Measurements from ENCODE around the gene CFAP161.

Gene CFAP161

GRCh38 chr15:81160312-81161159, 26.5 kb downstream of the CFAP161 start:
- DNase-seq: no peak

DNA sequence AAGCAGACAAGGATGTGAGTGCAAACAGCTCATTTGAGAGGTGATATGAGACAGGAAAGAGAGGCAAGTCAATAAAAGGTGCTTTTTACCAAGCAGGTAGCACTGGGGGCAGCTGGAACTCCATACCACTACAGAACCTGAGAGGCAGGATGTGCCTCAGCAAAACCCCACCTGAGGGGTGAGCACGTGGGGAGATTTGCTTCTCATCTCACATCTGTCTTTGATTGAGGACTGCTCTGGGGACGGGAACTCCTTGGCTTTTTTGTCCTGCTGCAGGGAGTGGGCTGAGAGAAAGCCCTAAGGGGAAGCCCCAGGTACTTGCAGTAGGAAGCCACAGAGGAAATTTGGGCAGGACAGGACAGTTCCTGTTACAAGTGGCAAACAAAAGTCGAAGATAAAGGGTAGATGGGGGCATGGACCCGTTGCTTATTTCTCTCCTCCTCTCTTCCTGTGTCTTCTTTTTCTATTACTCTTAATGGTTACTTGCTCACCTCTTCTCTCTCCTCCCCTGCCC, 27.1 kb downstream of the CFAP161 start:
- no peak for DNase-seq

- no peak for DNase-seq
Measured at GRCh38 chr15:81161851-81162250, 27.8 kb downstream of the CFAP161 start.

DNA sequence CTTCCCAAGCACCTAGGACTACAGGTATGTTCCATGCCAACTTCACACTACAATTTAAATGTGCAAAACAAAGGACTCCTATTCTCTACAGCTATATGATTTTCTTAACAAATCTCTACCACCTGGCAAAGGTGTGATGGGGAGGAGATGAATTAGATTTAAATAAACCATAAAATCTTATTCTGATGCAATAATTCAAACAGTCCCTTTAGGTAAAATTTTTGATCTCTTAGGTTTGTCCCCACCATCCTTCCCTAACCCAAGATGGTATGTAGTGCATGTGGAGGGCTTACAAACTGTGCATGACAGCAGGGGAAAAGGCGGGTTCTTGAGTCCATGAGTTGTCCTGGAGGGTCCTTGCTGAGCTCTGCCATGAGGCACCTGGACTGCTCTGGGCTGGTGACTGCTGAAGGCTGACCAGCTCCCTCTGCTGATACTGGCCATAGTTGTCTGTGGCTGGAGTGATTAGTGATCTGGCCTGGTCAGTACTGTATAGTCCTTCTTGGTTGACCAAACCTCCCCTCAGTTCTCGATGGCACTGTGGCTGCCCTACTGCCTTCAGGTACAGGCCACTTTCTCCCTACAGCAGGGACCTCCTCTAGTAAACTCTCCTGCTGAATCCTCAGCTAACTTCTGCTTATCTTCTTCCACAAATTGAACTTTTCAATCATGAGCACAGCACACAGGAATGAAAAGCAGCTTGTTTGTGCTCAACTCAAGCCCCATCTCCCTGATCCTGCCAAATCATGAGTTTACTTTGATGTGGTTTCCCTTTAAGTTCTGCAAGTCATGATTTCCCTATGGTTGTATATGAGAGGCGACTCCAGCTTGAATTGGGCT, 30.1 kb downstream of the CFAP161 start:
- no peak for DNase-seq

- no peak for DNase-seq
Measured at GRCh38 chr15:81165535-81165934, 31.5 kb downstream of the CFAP161 start.

GRCh38 chr15:81166636-81167305, 32.7 kb downstream of the CFAP161 start:
- DNase-seq: no peak

DNA sequence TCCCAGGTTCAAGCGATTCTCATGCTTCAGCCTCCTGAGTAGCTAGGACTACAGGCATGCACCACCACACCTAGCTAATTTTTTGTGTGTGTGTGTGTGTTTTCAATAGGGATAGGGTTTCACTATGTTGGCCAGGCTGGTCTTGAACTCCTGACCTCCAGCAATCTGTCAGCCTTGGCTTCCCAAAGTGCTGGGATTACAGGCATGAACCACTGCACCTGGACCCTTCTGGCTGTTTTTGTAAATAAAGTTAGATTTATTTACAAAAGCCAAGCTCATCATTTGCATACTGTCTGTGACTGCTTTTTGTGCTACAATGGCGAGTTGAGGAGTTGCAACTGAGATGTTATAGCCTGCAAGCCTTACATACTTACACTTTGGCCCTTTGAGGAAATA, 34.1 kb downstream of the CFAP161 start:
- DNase-seq: no peak

DNA sequence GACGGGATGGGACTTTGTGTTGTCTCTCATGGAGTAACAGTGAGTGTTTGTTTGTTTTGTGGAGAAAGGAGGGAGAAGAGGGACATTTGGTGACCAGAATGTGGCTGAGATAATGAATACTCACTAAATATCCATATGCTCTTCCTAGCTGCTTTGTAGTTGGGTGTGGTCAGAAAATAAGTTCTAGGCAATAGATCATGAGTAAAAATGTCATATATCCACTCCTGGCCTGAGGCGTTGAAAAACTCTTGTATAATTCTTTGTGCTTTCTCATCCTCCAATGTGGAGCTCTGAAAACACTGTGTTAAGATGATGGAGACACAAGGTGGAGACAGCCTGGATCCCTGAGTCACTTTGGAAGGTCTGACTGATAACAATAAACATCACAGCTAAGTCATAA, 34.6 kb downstream of the CFAP161 start:
- DNase-seq: no peak

DNA sequence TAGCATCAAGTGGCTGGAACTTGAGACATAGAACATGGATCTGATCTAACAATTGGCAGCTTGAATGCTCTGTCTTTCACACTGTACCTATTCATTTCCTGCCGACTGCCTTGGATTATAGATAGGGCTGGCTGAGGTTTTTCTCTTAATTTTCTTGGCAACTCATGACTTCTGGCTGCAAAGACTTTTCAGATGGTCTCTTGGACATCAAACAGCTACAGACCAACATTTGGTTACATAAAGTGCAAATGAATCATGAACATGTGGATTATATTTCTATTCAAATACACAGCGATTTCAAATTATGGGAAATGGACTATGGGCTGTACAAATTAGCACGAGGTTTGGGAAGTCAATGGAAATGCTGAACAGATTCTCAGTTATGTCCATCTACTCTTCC, 36.4 kb downstream of the CFAP161 start:
- DNase-seq: no peak

DNA sequence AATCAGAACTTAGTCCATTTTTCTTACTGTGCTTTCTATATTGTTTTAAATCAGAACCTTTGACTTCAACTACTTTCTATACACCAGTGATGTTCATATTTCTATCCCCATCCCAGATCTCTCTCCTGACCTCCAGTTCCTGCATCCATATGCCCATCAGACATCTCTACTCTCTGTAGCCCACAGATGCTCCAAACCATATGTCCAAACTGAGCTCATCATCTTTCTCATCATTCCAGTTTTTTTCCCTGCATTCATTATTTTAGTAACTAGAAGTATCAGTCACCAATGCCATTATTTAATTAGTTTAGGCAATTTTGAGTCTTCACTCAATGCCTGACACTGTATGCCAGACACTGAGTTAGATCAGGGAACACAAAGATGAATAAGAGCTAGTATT, 37.2 kb downstream of the CFAP161 start:
- no peak for DNase-seq

DNA sequence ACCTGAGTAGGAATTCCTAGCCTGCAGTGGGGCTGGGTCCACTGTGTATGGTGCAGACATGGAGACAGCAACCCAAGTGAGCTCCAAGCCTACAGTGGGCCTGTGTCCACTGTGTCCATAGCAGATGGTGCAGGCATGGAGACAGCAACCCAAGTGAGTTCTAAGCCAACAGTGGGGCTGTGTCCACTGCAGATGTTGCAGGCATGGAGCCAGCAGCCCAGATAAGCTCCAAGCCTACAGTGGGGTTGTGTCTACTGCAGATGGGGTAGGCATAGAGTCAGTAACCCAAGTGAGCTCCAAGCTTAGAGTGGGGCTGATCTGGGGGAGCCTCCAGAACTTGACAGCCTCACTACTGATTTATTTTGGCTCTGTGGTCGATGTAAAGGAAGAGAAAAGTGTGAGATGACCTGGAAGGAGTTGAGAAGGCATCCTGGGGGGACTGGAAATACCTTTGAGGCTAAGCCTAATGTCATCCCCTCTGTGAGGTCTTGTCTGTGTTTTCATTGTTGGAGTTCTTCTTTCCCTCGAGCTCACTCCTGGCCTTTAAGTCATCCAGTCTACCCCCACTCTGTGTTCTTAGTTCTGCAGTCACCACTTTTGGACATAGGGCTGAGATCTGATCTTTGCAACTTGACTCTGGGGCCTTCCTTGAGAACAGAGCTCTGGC, 40.2 kb downstream of the CFAP161 start:
- DNase-seq: no peak

- DNase-seq: no peak
Measured at GRCh38 chr15:81174792-81175327, 40.8 kb downstream of the CFAP161 start.

- no peak for DNase-seq
Measured at GRCh38 chr15:81175496-81175895, 41.4 kb downstream of the CFAP161 start.

GRCh38 chr15:81176291-81176893, 42.3 kb downstream of the CFAP161 start:
- DNase-seq: no peak

DNA sequence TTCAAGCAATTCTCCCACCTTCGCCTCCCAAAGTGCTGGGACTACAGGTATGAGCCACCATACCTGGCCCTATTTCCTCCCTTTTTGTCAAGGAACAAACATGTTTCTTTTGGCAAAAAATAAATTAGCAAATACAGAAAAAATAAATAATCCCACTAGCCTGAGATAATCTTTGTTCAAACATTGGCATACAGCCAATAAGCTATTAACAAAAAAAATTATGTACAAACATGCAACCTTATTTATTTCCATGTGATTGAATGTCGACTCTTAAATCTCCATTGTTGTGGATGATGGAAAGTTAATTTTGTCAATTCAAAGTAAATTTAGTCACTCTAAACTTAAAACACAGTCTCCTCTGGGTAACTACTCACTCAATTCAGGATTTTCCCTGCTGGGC, 44.3 kb downstream of the CFAP161 start:
- DNase-seq: no peak

DNA sequence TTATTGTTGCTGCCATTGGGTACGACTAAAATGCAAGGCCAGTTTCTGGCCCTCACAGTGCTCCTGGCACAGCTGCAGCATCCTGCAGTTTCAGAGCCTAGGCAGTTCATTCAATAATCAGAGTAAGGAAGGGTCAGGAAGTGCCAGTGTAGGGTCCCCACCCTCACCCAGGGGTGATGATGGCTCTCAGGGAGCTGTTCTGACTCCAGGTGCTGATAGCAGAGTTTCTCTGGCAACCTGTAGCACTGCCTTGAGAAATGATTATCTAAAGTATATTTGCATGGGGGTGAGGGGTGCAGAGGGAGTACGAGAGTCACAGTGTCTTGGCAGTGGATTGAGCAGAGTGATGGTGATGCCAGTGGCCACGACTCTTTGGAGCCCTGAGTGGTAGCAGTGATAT, 47.1 kb downstream of the CFAP161 start:
- DNase-seq: no peak

GRCh38 chr15:81182031-81182755, 48.1 kb downstream of the CFAP161 start:
- DNase-seq: no peak

GRCh38 chr15:81182756-81183438, 48.8 kb downstream of the CFAP161 start:
- DNase-seq: no peak

DNA sequence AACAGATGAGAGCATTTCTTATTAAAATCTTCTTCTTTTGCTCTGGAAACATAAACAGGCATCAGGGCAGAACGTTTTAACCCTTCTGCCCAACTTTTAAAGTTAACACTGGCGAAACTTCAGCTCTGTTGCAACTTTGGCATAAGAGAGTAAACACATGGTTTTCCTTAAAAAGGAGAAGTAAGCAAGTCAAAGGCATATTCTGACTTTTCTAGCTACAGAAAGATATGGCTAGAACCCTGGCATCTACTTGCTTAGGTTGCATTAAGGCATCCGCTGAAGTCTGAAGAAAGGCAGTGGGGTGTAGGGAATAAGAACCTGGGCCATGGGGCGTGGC, 49.3 kb downstream of the CFAP161 start:
- DNase-seq: no peak

DNA sequence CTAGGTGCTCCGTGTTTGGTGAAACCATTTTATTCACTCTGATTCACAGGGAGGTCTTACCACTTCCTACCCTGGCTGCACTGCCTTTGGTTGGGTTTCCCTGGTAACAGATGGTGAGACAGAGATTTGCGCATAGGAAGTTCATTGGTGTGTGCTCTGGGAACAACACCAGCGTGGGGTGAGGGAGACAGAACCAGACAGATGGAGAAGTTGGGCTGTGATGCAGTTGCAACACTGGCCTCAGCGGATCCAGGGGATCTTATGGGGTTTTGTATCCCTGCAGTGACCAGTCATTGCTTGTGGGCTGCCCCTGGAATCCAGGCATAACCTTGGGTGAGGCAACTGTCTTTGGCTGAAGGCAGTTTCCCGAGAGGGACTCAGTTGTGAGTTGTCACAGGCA, 50.1 kb downstream of the CFAP161 start:
- no peak for DNase-seq

All from hippocampal formation (tissue), 2 donors.